GM12891 (cell line): ENCODE data around the gene PTPRN2.

Experiments
- DNase-seq: peaks from one replicate; pipeline ENCODE4 v3.0.0; 2011; ENCODE audit warnings: low spot score; ENCODE audit not compliant: insufficient read length
- FAIRE-seq: peaks from 2 replicates; lab custom pipeline; 2011; peaks lifted over from hg19 to GRCh38; lab: Jason Lieb, UNC
- PAX5 ChIP-seq: IDR thresholded peaks from 2 replicates; pipeline ENCODE4 v1.6.1; 2011; ENCODE audit warnings: low read length, moderate library complexity, mild to moderate bottlenecking; ENCODE audit not compliant: insufficient read depth, severe bottlenecking
- POLR2A ChIP-seq: IDR thresholded peaks from 2 replicates; pipeline ENCODE4 v1.6.1; 2011; ENCODE audit warnings: low read depth, low read length, control low read depth
- POLR2AphosphoS5 ChIP-seq: IDR thresholded peaks from 2 replicates; pipeline ENCODE4 v1.6.1; 2011; ENCODE audit warnings: low read depth, low read length, control low read depth
- POU2F2 ChIP-seq: IDR thresholded peaks from 2 replicates; pipeline ENCODE4 v1.6.1; 2011; ENCODE audit warnings: low read depth, mild to moderate bottlenecking, control low read depth, low read length, moderate library complexity
- SPI1 ChIP-seq: IDR thresholded peaks from 2 replicates; pipeline ENCODE4 v1.6.1; 2011; ENCODE audit warnings: low read depth, low read length, control low read depth
- TAF1 ChIP-seq: IDR thresholded peaks from 2 replicates; pipeline ENCODE4 v1.6.1; 2011; ENCODE audit warnings: low read depth, low read length, control low read depth

PTPRN2 gene

DNA sequence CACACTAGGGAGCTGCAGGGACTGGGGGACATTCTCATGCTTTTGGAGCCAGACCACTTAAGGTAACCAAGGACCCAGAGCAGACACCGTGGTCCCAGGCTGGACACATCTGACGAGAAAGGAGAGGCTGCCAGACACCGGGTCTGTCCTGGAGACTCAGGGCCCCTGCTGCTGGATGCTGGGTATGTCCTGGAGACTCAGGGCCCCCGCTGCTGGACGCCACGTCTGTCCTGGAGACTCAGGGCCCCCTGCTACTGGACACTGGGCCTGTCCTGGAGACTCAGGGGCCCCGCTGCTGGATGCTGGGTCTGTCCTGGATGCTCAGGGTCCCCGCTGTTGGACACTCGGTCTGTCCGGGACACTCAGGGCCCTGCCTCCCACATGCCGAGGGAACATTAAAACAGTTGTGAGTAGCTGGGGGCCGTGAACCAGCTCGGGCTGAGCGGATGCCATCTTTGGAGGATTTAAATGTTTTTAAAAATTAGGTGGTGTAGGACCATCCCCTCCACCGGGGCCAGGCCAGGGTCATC is 1001.1 kb downstream of the PTPRN2 start:
- DNase-seq (no peak), FAIRE-seq (no peak)
- TF ChIP-seq POU2F2 (no peak), PAX5 (no peak), TAF1 (no peak), POLR2AphosphoS5 (no peak)

GRCh38 chr7:157585113-157585861 is 1002.3 kb downstream of the PTPRN2 start:
- DNase-seq (no peak), FAIRE-seq (no peak)
- TF ChIP-seq POLR2A (no peak), SPI1 (no peak), TAF1 (no peak), POLR2AphosphoS5 (no peak), PAX5 (no peak), POU2F2 (no peak)

GRCh38 chr7:157584420-157584819 is 1003.2 kb downstream of the PTPRN2 start:
- no peak for FAIRE-seq
- DNase-seq, result no peak
- TF ChIP-seq POLR2A, result no peak
- no peak for TF ChIP-seq TAF1
- no peak for TF ChIP-seq PAX5
- TF ChIP-seq POLR2AphosphoS5, result no peak
- no peak for TF ChIP-seq POU2F2
- no peak for TF ChIP-seq SPI1

GRCh38 chr7:157581740-157582139 is 1005.9 kb downstream of the PTPRN2 start:
- FAIRE-seq (no peak), DNase-seq (no peak)
- TF ChIP-seq POLR2A, result no peak
- TF ChIP-seq TAF1, result no peak
- no peak for TF ChIP-seq SPI1
- no peak for TF ChIP-seq POU2F2
- TF ChIP-seq PAX5, result no peak
- TF ChIP-seq POLR2AphosphoS5, result no peak

GRCh38 chr7:157580324-157580723 is 1007.3 kb downstream of the PTPRN2 start:
- FAIRE-seq, result no peak
- TF ChIP-seq SPI1, result no peak
- no peak for TF ChIP-seq POU2F2
- TF ChIP-seq POLR2A, result no peak
- no peak for DNase-seq

DNA sequence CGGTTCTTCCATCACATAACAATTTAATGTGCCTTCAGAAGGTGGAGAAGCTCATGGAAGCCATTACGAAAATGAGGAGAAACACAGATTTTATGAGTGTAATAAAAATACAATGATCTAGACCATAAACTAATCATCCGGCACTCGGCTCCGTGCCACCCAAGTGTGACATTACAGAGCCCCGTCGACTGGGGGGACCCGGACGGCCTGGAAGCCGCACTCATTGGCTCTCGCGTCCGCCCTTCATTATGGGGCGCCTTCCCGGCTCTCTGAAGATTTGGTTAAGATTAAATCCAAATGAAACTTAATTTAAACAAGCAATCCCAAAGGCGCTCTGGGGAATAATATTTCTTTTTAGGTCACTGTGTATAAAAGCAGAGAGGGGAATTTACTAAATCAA is 1008.2 kb downstream of the PTPRN2 start:
- DNase-seq (no peak), FAIRE-seq (no peak)
- TF ChIP-seq PAX5 (no peak), POU2F2 (no peak), TAF1 (no peak), SPI1 (no peak), POLR2A (no peak), POLR2AphosphoS5 (no peak)

GRCh38 chr7:157577796-157578339 is 1009.8 kb downstream of the PTPRN2 start:
- no peak for FAIRE-seq
- DNase-seq, result no peak
- TF ChIP-seq SPI1 (no peak), TAF1 (no peak), POU2F2 (no peak)

DNA sequence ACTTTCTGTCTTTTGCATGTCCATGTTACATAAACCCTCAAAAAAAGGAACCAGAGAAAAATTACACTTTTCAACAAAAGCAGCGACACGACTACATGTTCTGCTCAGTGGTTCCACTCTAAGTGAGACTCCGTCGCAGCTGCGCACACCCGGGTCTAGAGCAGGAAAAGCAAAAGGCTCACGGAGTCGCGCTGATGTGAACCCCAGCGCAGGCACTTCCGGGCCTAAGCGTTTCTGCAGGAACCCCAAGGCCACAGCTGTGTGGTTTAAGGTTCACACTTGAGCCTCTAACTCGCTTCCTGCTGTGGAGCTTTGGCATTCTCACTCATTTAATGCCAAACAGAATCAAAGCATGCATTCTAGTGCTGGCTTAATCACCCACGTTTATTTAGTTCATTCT is 1010.6 kb downstream of the PTPRN2 start:
- DNase-seq, result no peak
- TF ChIP-seq POU2F2 (no peak), SPI1 (no peak), PAX5 (no peak), TAF1 (no peak), POLR2AphosphoS5 (no peak), POLR2A (no peak)
- FAIRE-seq, result no peak

DNA sequence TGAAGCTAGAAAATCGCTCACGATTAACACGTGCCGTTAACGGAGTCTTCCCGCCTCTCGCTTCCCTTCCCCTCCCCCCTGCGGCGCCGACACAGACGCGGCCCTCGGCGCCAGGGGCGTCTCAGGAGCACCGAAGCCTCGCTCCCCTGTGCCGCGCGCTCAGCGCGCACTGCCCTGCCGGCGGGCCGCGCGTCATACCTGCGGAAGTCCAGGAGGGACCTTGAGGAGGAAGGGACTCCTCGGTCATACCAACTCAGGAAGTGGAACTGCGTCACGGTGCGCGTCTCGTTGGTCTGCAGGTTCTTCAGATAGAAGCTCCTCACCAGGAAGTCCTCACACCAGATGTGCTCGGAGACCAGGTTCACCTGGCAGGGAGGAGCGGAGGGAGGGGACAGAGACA is 1011.2 kb downstream of the PTPRN2 start:
- TF ChIP-seq POLR2AphosphoS5 (no peak), PAX5 (no peak), SPI1 (no peak), TAF1 (no peak), POU2F2 (no peak), POLR2A (no peak)
- DNase-seq (no peak), FAIRE-seq (no peak)

DNA sequence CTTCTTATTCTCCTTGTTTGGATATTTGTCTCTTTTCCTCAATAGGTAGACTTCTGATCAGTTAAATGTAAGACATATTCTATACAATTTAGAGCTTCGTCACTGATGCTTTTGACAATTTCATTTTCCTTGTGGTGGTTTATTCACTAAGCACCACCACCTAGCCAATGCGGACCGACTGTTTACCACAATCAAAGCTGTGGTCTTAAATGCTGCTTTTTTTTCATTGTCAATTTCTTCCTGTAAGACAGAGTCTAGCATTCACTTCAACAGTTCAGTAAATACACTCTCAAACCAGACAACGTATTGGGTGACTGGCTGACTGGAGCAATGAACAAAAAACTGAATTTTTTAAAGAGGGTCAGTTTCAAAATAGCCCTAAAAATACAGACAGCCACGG is 1011.8 kb downstream of the PTPRN2 start:
- no peak for FAIRE-seq
- DNase-seq, result no peak
- TF ChIP-seq POLR2AphosphoS5 (no peak), PAX5 (no peak), POLR2A (no peak), SPI1 (no peak), TAF1 (no peak), POU2F2 (no peak)
